ENCODE measurements around the gene EYS.

GRCh38 chr6:64889144-64889543 is 817.9 kb downstream of the EYS start:
- no peak for TF ChIP-seq JUND (IDR thresholded peaks at IDR 0.05; ENCODE audit: borderline replicate concordance, low read depth, low read length)
- no peak for TF ChIP-seq JUND (tag; IDR thresholded peaks at IDR 0.05; ENCODE audit: borderline replicate concordance, low read depth, low read length)
- no peak for TF ChIP-seq MAFF (IDR thresholded peaks at IDR 0.05; ENCODE audit: low read length)
- no peak for TF ChIP-seq CTCF (IDR thresholded peaks at IDR 0.05 in 2 of 3, conservative IDR thresholded peaks at IDR 0.05 in 1 of 3; ENCODE audit: insufficient read depth in 2 of 3, low read depth in 1 of 3, low read length in 3 of 3)
- no peak for TF ChIP-seq NFXL1 (CRISPR knock-in tag; IDR thresholded peaks at IDR 0.05)
- no peak for TF ChIP-seq HDAC3 (IDR thresholded peaks at IDR 0.05; ENCODE audit: borderline replicate concordance, partially characterized antibody)
- TF ChIP-seq ARNT (IDR thresholded peaks at IDR 0.05), result no peak
- no peak for TF ChIP-seq POLR2AphosphoS5 (IDR thresholded peaks at IDR 0.05; ENCODE audit: control insufficient read depth, insufficient read depth, low read depth, low read length)
- TF ChIP-seq, protein P1, sequence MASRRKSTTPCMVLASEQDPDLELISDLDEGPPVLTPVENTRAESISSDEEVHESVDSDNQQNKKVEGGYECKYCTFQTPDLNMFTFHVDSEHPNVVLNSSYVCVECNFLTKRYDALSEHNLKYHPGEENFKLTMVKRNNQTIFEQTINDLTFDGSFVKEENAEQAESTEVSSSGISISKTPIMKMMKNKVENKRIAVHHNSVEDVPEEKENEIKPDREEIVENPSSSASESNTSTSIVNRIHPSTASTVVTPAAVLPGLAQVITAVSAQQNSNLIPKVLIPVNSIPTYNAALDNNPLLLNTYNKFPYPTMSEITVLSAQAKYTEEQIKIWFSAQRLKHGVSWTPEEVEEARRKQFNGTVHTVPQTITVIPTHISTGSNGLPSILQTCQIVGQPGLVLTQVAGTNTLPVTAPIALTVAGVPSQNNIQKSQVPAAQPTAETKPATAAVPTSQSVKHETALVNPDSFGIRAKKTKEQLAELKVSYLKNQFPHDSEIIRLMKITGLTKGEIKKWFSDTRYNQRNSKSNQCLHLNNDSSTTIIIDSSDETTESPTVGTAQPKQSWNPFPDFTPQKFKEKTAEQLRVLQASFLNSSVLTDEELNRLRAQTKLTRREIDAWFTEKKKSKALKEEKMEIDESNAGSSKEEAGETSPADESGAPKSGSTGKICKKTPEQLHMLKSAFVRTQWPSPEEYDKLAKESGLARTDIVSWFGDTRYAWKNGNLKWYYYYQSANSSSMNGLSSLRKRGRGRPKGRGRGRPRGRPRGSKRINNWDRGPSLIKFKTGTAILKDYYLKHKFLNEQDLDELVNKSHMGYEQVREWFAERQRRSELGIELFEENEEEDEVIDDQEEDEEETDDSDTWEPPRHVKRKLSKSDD (conservative IDR thresholded peaks at IDR 0.05; ENCODE audit: low read length), result no peak
